CD14-positive monocyte (primary cell): ENCODE measurements around the gene ANKRD28. TPM values are rescaled to one million over a fixed set of nuclear protein-coding genes. Genes with fewer than 3 reads are reported as not detected.
A peak's percentile ranks its signal among the peaks of the same experiment; 100 is the strongest.

Experiments
- DNase-seq, 3 donors: peaks; one replicate each; pipeline ENCODE4 v3.0.0-alpha.2; 2011 to 2022
- H2AFZ ChIP-seq: 2 replicates; pipeline ENCODE4 v1.6.0; 2012; ENCODE audit warnings: mild to moderate bottlenecking, low read depth, low read length, inconsistent platforms; ENCODE audit not compliant: insufficient read depth, poor library complexity, severe bottlenecking
- H3K27ac ChIP-seq, 2 donors: 1 replicate in 1 of 2; 2 replicates in 1 of 2; pipeline ENCODE4 v1.5.1; 2012 to 2013; ENCODE audit warnings: low read length in 2 of 2, control low read depth in 1 of 2, inconsistent platforms in 1 of 2, low read depth in 1 of 2, mild to moderate bottlenecking in 1 of 2
- H3K27me3 ChIP-seq, 2 donors: one replicate each; pipeline versions ENCODE4 v1.6.0 to v1.6.1; 2011 to 2013; ENCODE audit warnings: low read length in 2 of 2; ENCODE audit not compliant: control insufficient read depth in 2 of 2, insufficient read depth in 2 of 2
- H3K36me3 ChIP-seq, 2 donors: replicated peaks in 1 of 2; 1 replicate in 1 of 2; 2 replicates in 1 of 2; pipeline versions ENCODE4 v1.5.1 to v1.6.1; 2012 to 2013; ENCODE audit warnings: low read length in 2 of 2, control low read depth in 1 of 2, inconsistent platforms in 1 of 2, mild to moderate bottlenecking in 1 of 2; ENCODE audit not compliant: insufficient read depth in 2 of 2, control insufficient read depth in 1 of 2
- H3K4me1 ChIP-seq, 2 donors: 1 replicate in 1 of 2; 2 replicates in 1 of 2; pipeline versions ENCODE4 v1.5.1 to v1.6.1; 2012 to 2013; ENCODE audit warnings: low read length in 2 of 2, control low read depth in 1 of 2, inconsistent platforms in 1 of 2, mild to moderate bottlenecking in 1 of 2, moderate library complexity in 1 of 2; ENCODE audit not compliant: insufficient read depth in 2 of 2, control insufficient read depth in 1 of 2
- H3K4me2 ChIP-seq: replicated peaks from 2 replicates; pipeline ENCODE3; 2012; ENCODE audit warnings: low read length, moderate library complexity, mild to moderate bottlenecking; ENCODE audit not compliant: poor library complexity, severe bottlenecking; ENCODE audit errors: extremely low read depth
- H3K4me3 ChIP-seq, 3 experiments: fragments of 200-600 bp in 1 of 3; sonication (generic) in 1 of 3; replicated peaks in 1 of 3; 1 replicate in 2 of 3; 2 replicates in 1 of 3; pipeline ENCODE4 v1.5.1; 2011 to 2013; ENCODE audit warnings: low read length in 3 of 3, mild to moderate bottlenecking in 3 of 3, control low read depth in 2 of 3, low read depth in 2 of 3, inconsistent platforms in 1 of 3, moderate library complexity in 1 of 3
- H3K79me2 ChIP-seq: 2 replicates; pipeline ENCODE4 v1.6.0; 2012; ENCODE audit warnings: mild to moderate bottlenecking, control low read depth, inconsistent platforms, low read length, moderate library complexity; ENCODE audit not compliant: insufficient read depth
- H3K9ac ChIP-seq: 2 replicates; pipeline ENCODE4 v1.6.0; 2017; ENCODE audit warnings: low read length, mild to moderate bottlenecking; ENCODE audit not compliant: insufficient read depth, poor library complexity, severe bottlenecking
- H3K9me3 ChIP-seq, 2 donors: replicated peaks in 1 of 2; 1 replicate in 1 of 2; 2 replicates in 1 of 2; pipeline versions ENCODE4 v1.5.1 to v1.6.1; 2012 to 2013; ENCODE audit warnings: low read length in 2 of 2, control low read depth in 1 of 2; ENCODE audit not compliant: control insufficient read depth in 1 of 2, insufficient read depth in 1 of 2
- H4K20me1 ChIP-seq: 2 replicates; pipeline ENCODE4 v1.6.0; 2012; ENCODE audit warnings: mild to moderate bottlenecking, low read length, control low read depth, moderate library complexity; ENCODE audit not compliant: insufficient read depth
- H3K27ac Mint-ChIP-seq, 7 donors: one replicate each; pipeline ENCODE4 v1.8.0; 2020; ENCODE audit warnings: mild to moderate bottlenecking in 7 of 7, mixed read lengths in 7 of 7, moderate library complexity in 6 of 7, inconsistent platforms in 2 of 7
- H3K27me3 Mint-ChIP-seq, 3 donors: one replicate each; pipeline ENCODE4 v1.8.0; 2021 to 2022; ENCODE audit warnings: low read depth in 3 of 3, mild to moderate bottlenecking in 3 of 3, mixed read lengths in 3 of 3, moderate library complexity in 3 of 3, inconsistent platforms in 1 of 3
- H3K36me3 Mint-ChIP-seq, 2 donors: one replicate each; pipeline ENCODE4 v1.8.0; 2020; ENCODE audit warnings: mixed read lengths in 2 of 2, inconsistent platforms in 1 of 2, mild to moderate bottlenecking in 1 of 2
- H3K4me1 Mint-ChIP-seq: one replicate; pipeline ENCODE4 v1.8.0; 2020; ENCODE audit warnings: mild to moderate bottlenecking, mixed read lengths
- H3K4me3 Mint-ChIP-seq, 2 donors: one replicate each; pipeline ENCODE4 v1.8.0; 2020; ENCODE audit warnings: mild to moderate bottlenecking in 2 of 2, mixed read lengths in 2 of 2, moderate library complexity in 1 of 2
- H3K9me3 Mint-ChIP-seq, 7 donors: one replicate each; pipeline ENCODE4 v1.8.0; 2020 to 2022; ENCODE audit warnings: mixed read lengths in 7 of 7, mild to moderate bottlenecking in 6 of 7, moderate library complexity in 6 of 7, inconsistent platforms in 2 of 7
- WGBS: methylation state at CpG from one replicate; pipeline ENCODE4 v1.1.5; 2013; ENCODE audit warnings: missing lambda C conversion rate; ENCODE audit not compliant: insufficient coverage; 5-methylcytosine and 5-hydroxymethylcytosine counted together
- intact Hi-C, 2 donors: fragments of 100-400 bp; cut with micrococcal nuclease; formaldehyde crosslinking; loops; one replicate each; pipeline versions ENCODE4 v1.15.0 to v1.15.1; 2023
- polyA plus RNA-seq, 3 donors: library from polyadenylated mRNA; depleted of rRNA in 1 of 3; unstranded in 2 of 3; stranded (reverse) in 1 of 3; fragments of 300-500 nt in 2 of 3; fragments of >200 nt in 1 of 3; fragmentation: Illumina TruSeq in 2 of 3; gene quantifications; 1 replicate in 2 of 3; 2 replicates in 1 of 3; pipeline ENCODE4 v1.2.3, GENCODE V29; 2012 to 2021
- TF ChIP-seq, protein P1 (sequence below): fragments of 200-600 bp; IDR thresholded peaks from one replicate; pipeline ENCODE4 v1.8.0; 2022; ENCODE audit warnings: antibody characterized with exemption, mild to moderate bottlenecking

The ANKRD28 gene
- polyA plus RNA-seq, 3 donors: 5.9 to 11.5 (median 7.9) TPM

GRCh38 chr3:15753056-15753710 lies 44.6 kb downstream of the ANKRD28 start:
- Histone ChIP-seq H3K9me3 (no peaks in the 10 kb centered on the region), H3K27me3 (no peaks in the 10 kb centered on the region), H3K4me1 (no peaks in the 10 kb centered on the region), H3K27ac (no peak overlapping the region), H3K79me2 (no peaks in the 10 kb centered on the region), H4K20me1 (no peaks in the 10 kb centered on the region), H3K4me2 (no peak overlapping the region), H2AFZ (no peak overlapping the region), H3K36me3 (peaks cover 2 to 6% of the 10 kb centered on the region in 2 donors), H3K4me3 (no peak overlapping the region), H3K9ac (no peak overlapping the region)
- intact Hi-C loops: no loop called here
- Mint-ChIP-seq H3K36me3 (peaks cover 9 to 10% of the 10 kb centered on the region in 2 donors), H3K27ac (peak overlapping the region in 3 of 7 donors; percentile 38 to 78 (median 41)), H3K9me3 (peaks cover 0 to 10% (median 3%) of the 10 kb centered on the region in 7 donors), H3K4me1 (no peaks in the 10 kb centered on the region), H3K4me3 (no peak overlapping the region), H3K27me3 (no peaks in the 10 kb centered on the region)
- TF ChIP-seq, protein P1, sequence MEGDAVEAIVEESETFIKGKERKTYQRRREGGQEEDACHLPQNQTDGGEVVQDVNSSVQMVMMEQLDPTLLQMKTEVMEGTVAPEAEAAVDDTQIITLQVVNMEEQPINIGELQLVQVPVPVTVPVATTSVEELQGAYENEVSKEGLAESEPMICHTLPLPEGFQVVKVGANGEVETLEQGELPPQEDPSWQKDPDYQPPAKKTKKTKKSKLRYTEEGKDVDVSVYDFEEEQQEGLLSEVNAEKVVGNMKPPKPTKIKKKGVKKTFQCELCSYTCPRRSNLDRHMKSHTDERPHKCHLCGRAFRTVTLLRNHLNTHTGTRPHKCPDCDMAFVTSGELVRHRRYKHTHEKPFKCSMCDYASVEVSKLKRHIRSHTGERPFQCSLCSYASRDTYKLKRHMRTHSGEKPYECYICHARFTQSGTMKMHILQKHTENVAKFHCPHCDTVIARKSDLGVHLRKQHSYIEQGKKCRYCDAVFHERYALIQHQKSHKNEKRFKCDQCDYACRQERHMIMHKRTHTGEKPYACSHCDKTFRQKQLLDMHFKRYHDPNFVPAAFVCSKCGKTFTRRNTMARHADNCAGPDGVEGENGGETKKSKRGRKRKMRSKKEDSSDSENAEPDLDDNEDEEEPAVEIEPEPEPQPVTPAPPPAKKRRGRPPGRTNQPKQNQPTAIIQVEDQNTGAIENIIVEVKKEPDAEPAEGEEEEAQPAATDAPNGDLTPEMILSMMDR: no peak
- 100% methylated on average over 4 of the region's 5 CpGs for WGBS
- DNase-seq: no peak

- TF ChIP-seq, protein P1: no peak
- Histone ChIP-seq H3K36me3 (peaks cover 2 to 6% of the 10 kb centered on the region in 2 donors), H3K79me2 (no peaks in the 10 kb centered on the region), H3K9me3 (no peaks in the 10 kb centered on the region), H3K27ac (no peak overlapping the region), H3K27me3 (no peaks in the 10 kb centered on the region), H3K4me3 (no peak overlapping the region), H3K4me1 (no peaks in the 10 kb centered on the region), H4K20me1 (no peaks in the 10 kb centered on the region), H2AFZ (no peak overlapping the region), H3K9ac (no peak overlapping the region), H3K4me2 (no peak overlapping the region)
- H3K27ac Mint-ChIP-seq: no peak overlapping the region
- H3K9me3 Mint-ChIP-seq: peaks cover 1 to 12% (median 3%) of the 10 kb centered on the region in 7 donors
- H3K4me3 Mint-ChIP-seq: no peak overlapping the region
- no peaks in the 10 kb centered on the region for H3K4me1 Mint-ChIP-seq
- no CpG with 5 or more reads among the region's 2 CpGs for whole genome bisulfite sequencing
- peaks cover 7 to 10% of the 10 kb centered on the region in 2 donors for H3K36me3 Mint-ChIP-seq
- no peaks in the 10 kb centered on the region for H3K27me3 Mint-ChIP-seq
- no peak for DNase-seq
- intact Hi-C loops: no loop called here
Observed at GRCh38 chr3:15750879-15751278, 46.9 kb downstream of the ANKRD28 start.
